ENCODE data around the gene THSD8. TPM values are rescaled to one million over a fixed set of nuclear protein-coding genes. Genes with fewer than 3 reads are reported as not detected.

Gene THSD8
- total and polyA plus RNA-seq, 2 of the 8 experiments (the other 6 are each of a cell fraction or from before 2014, with no cell fraction given): 8.2 to 42.3 TPM

DNA sequence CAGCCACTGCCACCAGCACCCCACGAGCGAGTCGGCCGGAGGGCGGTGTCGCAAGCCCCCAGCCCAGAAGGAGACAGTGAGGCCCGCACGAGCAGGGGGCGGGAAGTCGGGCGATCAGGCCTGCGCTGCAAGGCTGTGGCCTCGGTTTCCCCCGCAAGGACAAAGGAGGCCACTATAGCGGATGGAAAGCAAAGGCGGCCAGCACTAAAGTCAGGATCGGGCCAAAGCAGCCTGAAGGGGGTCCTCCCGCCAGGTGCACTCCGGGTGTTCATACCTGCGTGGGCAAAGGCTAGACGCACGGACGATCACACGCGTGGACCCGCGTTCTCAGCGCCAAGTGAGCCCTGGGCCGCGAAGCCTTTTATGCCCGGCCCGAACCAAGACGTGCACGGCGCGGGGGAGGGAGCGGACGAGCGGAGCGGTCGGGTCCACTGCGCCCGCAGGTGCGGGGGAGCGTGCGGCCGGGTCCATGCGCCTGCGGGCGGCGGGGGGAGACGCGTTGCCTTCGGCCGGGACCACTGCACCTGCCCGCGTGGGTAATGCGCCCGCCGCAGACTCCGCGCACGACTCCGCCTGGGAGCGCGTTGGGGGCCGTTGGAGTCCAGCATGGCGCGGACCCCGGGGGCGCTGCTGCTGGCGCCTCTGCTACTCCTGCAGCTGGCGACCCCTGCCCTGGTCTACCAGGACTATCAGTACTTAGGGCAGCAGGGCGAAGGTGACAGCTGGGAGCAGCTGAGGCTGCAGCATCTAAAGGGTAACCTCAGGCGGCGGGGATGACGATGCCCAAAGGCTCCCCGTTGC is at the start of gene THSD8, which contains the start of gene PRDX2 (continued):
- peak in 1 of 2 experiments; percentile 100; a peak in 2 of 3 replicates for TF ChIP-seq EP300 (IDR thresholded peaks at IDR 0.05; ENCODE audit: borderline replicate concordance in 1 of 2, low read depth in 2 of 2, low read length in 2 of 2)
- TF ChIP-seq TBP (IDR thresholded peaks at IDR 0.05; ENCODE audit: low read depth, low read length): peak; percentile 87
- no peak for TF ChIP-seq MAFK (IDR thresholded peaks at IDR 0.05; ENCODE audit: low read depth, low read length)
- no peak for TF ChIP-seq RXRA (IDR thresholded peaks at IDR 0.05; ENCODE audit: insufficient read depth, low read depth, low read length)
- TF ChIP-seq ZNF274 (IDR thresholded peaks at IDR 0.05; ENCODE audit: borderline replicate concordance, extremely low read depth, low read length): no peak
- peak; percentile 18; the same call in 1 of the 2 replicates for TF ChIP-seq YY1 (IDR thresholded peaks at IDR 0.05; ENCODE audit: low read depth, low read length)
- TF ChIP-seq TCF12 (IDR thresholded peaks at IDR 0.05; ENCODE audit: low read depth, low read length): peak; percentile 85; the same call in 1 of the 2 replicates
- TF ChIP-seq, protein P1, sequence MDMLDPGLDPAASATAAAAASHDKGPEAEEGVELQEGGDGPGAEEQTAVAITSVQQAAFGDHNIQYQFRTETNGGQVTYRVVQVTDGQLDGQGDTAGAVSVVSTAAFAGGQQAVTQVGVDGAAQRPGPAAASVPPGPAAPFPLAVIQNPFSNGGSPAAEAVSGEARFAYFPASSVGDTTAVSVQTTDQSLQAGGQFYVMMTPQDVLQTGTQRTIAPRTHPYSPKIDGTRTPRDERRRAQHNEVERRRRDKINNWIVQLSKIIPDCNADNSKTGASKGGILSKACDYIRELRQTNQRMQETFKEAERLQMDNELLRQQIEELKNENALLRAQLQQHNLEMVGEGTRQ (IDR thresholded peaks at IDR 0.05; ENCODE audit: low read length): no peak
- no peak for TF ChIP-seq HDAC6 (IDR thresholded peaks at IDR 0.05; ENCODE audit: low read depth, low read length)
- no peak for TF ChIP-seq FOSL1 (IDR thresholded peaks at IDR 0.05; ENCODE audit: insufficient read depth, low read depth, low read length)
- peak; percentile 23 for TF ChIP-seq NANOG (IDR thresholded peaks at IDR 0.05; ENCODE audit: insufficient read depth, low read depth, low read length, poor library complexity, severe bottlenecking)
- TF ChIP-seq TEAD4 (IDR thresholded peaks at IDR 0.05; ENCODE audit: low read depth, low read length): no peak
- TF ChIP-seq RFX5 (IDR thresholded peaks at IDR 0.05; ENCODE audit: borderline replicate concordance, low read depth, low read length): no peak
- no peak for TF ChIP-seq NRF1 (IDR thresholded peaks at IDR 0.05; ENCODE audit: low read depth, low read length)
- no peak for TF ChIP-seq KDM5A (IDR thresholded peaks at IDR 0.05; ENCODE audit: low read length)
- TF ChIP-seq KDM1A (IDR thresholded peaks at IDR 0.05; ENCODE audit: borderline replicate concordance, low read length): no peak
- TF ChIP-seq, protein P2, sequence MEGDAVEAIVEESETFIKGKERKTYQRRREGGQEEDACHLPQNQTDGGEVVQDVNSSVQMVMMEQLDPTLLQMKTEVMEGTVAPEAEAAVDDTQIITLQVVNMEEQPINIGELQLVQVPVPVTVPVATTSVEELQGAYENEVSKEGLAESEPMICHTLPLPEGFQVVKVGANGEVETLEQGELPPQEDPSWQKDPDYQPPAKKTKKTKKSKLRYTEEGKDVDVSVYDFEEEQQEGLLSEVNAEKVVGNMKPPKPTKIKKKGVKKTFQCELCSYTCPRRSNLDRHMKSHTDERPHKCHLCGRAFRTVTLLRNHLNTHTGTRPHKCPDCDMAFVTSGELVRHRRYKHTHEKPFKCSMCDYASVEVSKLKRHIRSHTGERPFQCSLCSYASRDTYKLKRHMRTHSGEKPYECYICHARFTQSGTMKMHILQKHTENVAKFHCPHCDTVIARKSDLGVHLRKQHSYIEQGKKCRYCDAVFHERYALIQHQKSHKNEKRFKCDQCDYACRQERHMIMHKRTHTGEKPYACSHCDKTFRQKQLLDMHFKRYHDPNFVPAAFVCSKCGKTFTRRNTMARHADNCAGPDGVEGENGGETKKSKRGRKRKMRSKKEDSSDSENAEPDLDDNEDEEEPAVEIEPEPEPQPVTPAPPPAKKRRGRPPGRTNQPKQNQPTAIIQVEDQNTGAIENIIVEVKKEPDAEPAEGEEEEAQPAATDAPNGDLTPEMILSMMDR (IDR thresholded peaks at IDR 0.05; ENCODE audit: control extremely low read depth in 1 of 3, insufficient read depth in 1 of 3, low read depth in 1 of 3, low read length in 3 of 3): no peak
- TF ChIP-seq, protein P3, sequence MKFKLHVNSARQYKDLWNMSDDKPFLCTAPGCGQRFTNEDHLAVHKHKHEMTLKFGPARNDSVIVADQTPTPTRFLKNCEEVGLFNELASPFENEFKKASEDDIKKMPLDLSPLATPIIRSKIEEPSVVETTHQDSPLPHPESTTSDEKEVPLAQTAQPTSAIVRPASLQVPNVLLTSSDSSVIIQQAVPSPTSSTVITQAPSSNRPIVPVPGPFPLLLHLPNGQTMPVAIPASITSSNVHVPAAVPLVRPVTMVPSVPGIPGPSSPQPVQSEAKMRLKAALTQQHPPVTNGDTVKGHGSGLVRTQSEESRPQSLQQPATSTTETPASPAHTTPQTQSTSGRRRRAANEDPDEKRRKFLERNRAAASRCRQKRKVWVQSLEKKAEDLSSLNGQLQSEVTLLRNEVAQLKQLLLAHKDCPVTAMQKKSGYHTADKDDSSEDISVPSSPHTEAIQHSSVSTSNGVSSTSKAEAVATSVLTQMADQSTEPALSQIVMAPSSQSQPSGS (IDR thresholded peaks at IDR 0.05; ENCODE audit: low read length): no peak

Measured in H1 (cell line).